Dedifferentiated amniotic fluid mesenchymal stem cell (primary cell): ENCODE data around the gene ARMC12.
"Not testable (repeated sequence)": the region's sequence is repeated elsewhere in the genome, so short reads cannot be mapped to it uniquely, and the experiment has no call there.

Source experiments
- DNase-seq: peaks from one replicate; pipeline ENCODE4 v3.0.0-alpha.2; 2016; ENCODE audit errors: extremely low spot score

Gene ARMC12

DNA sequence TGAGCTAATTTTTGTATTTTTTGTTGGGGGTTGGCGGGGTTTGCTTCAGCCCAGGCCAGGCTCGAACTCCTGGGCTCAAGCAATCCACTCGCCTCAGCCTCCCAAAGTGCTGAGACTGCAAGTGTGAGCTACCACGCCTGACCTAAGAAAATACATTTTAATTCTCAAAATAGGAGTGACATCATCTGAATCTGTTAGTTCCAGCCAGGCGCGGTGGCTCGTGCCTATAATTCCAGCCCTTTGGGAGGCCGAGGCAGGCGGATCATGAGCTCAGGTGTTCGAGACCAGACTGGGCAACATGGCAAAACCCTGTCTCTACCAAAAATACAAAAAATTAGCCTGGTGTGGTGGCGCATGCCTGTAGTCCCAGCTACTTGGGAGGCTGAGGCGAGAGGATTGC lies 2.5 kb upstream of the ARMC12 start:
- DNase-seq, result not testable (repeated sequence)

DNA sequence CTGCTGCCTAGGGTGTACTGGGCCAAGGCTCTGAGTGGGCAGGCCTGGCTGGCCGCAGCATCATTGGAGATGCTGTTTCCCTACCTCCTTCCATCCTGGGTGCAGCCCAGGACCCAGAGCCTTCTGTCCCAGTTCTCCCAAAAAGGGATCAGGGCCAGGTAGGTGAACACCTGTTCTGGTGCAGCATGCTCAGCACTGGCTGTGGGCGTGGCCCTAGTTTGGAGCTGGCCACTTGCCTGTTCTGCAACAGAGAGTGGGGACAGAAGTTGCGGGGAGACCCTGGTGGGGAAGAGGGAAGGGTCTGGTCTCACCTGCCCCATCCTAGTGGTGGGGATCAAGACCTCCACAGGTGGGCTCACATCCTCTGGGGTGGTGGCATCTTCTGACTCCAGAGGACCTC lies 1.4 kb upstream of the ARMC12 start:
- no peak for DNase-seq

DNA sequence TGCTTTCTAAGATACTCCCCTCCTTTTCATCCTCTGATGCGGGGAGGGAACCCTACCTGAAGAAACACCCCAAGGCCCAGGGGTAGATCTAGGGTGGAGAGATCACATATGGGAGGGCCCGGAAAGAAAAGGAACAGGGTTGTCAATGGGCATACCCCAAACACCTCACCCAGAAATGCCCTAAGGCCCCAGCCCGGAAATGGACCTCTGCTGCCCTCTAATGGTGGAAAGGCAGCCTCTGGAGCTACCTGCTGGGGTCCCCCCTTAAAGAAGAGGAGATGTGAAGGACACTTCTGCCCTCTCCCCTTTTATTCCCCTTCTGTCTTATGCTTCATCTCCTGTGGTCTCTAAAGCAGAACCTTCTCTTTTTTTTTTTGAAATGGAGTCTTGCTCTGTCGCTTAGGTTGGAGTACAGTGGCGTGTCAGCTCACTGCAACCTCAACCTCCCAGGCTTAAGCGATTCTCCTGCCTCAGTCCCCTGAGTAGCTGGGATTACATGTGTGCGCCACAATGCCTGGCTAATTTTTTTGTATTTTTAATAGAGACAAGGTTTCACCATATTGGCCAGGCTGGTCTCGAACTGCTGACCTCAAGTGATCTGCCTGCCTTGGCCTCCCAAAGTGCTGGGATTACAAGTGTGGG lies 458 bp upstream of the ARMC12 start:
- peak; percentile 34 for DNase-seq

DNA sequence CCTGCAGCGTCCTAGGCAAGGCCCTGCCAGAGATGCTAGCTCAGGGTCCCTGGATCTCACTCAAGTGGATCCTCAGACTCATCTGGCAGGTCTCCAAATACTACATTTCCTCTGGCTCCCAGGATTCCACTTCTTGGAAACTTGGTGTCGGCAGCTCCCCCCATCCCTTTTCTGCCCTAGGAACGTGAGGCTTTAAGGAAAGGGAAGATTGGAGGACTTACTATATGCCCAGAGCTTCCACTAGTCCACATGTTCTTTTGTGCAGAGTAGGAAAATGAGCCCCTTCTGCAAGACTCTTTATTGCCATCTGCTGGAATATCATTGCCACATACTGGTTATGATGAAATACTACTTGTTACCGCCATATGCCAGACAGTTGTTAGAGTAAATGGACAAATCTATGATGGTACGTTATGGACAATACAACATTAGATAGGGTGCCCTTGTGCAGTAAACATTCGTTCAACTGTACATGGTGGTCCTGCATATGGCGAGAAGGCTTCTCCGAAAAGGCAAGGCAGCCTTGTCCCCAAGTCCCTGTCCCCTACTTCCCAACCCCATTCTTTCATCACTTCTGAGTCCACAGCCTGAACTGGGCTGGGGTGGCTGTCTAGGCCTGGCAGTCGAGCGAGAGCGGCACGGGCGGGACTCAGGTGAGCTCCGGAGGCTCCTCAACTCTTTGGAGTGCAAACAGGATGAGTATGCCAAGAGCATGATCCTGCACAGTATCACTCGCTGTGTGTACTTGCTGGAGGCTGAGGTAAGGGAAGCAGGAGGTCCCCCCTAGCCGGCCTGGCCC lies 780 bp downstream of the ARMC12 start:
- peak; percentile 86 for DNase-seq

GRCh38 chr6:35739645-35740524 lies 3.1 kb downstream of the ARMC12 start:
- no peak for DNase-seq

- DNase-seq, result no peak
Observed at GRCh38 chr6:35742842-35743241, 6.0 kb downstream of the ARMC12 start.

DNA sequence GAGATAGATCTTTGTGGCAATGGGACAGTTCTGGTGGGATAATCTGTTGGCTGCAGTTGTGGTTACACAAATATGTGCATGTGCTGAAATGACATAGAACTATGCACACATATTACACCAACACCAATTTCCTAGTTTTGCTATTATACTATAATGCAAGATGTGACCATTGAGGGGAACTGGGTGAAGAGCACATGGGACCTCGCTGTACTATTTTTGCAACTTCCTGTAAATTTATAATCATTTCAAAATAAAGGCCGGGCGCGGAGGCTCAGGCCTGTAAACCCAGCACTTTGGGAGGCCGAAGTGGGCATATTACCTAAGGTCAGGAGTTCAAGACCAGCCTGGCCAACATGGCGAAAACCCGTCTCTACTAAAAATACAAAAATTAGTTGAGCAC lies 8.7 kb downstream of the ARMC12 start:
- DNase-seq, result no peak

DNA sequence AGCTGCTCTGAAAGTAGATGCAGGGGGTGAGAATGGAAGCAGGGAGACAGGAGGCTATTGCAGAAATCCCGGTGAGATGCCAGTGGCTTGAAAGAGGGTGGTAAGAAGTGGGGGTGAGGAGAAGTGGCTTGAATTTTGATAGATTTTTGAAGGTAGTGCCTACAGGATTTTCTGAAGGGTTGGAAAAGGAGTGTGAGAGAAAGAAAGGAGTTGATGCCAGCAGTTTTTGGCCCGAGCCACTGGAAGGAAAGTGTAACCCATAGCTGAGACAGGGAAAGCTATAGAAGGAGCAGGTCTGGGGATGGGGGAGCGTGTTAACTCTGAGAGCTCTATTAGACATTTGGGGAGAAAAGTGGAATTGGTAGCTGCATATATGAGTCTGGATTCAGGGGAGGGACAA lies 9.7 kb downstream of the ARMC12 start:
- no peak for DNase-seq

- no peak for DNase-seq
Observed at GRCh38 chr6:35747877-35748276, 11.0 kb downstream of the ARMC12 start.

DNA sequence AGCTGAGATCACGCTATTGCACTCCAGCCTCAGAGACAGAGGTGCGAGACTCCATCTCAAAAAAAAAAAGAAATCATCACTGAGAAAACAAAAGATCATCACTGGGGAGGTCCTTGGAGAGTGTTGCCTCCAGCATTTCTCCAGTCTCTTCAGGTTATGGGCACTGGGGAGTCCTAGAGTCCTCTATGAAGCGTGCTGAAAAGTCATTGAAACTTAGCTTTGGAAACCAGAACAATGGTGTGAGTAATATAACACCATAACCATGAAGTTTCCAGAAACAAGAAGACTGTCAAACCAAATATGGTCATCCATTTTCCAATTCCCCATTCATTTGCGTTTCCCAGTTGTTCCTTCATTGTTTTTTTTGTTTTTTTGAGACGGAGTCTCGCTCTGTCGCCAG lies 13.7 kb downstream of the ARMC12 start:
- DNase-seq, result no peak

- DNase-seq, result no peak
Observed at GRCh38 chr6:35751594-35751993, 14.8 kb downstream of the ARMC12 start.

GRCh38 chr6:35752330-35752729 lies 15.5 kb downstream of the ARMC12 start:
- DNase-seq, result no peak

GRCh38 chr6:35754452-35755277 lies 17.8 kb downstream of the ARMC12 start:
- no peak for DNase-seq

DNA sequence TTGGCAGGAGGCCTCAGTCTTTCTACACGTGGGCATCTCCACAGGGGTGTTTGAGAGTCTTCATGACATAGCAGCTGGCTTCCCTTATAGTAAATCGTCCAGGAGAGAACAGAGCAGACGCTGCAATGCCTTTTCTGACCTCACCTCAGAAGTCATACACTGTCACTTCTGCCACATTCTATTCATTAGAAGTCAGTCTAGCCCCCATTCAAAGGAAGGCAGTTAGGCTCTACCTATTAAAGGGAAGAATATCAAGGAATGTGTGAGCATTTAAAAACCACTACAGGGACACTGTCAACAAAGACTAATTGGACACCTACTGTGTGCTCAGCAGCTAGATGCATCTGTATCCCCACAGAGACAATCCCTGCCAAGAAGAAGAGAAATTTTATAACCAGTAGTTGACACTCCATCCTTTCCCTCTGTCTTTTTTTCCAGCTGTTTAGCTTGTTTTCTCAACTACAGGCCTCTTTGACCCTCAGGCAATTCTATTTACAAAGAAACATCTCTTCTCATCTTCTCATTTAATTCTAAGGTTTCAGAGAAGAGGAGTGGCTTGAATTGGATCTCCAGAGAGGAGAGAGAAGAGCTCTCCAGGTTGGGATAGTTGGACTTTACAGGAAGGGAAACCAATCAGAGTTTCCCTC lies 18.6 kb downstream of the ARMC12 start:
- DNase-seq, result no peak

- DNase-seq, result no peak
Observed at GRCh38 chr6:35757456-35758123, 20.8 kb downstream of the ARMC12 start.

GRCh38 chr6:35759426-35759825 lies 22.6 kb downstream of the ARMC12 start:
- no peak for DNase-seq

GRCh38 chr6:35765739-35766138 lies 28.9 kb downstream of the ARMC12 start:
- DNase-seq, result no peak

- no peak for DNase-seq
Observed at GRCh38 chr6:35769211-35769610, 32.4 kb downstream of the ARMC12 start.

DNA sequence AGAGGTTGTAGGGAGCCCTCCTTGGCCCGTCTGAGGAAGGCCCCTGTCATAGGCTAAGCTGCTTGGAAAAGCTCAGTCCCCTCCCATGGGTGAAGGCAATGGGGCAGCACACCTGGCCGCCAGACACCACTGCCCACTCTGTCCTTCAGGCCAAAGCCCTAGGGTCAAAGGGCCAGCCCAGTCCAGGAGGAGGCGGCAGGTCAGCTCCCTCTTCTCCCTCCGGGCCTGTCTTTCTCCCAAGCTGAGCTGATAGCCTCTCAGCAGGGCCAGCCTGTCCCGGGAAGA lies 34.5 kb downstream of the ARMC12 start:
- DNase-seq, result no peak

GRCh38 chr6:35774116-35774794 lies 37.4 kb downstream of the ARMC12 start:
- no peak for DNase-seq
